HL-60 (cell line): Measurements from ENCODE around the gene GDPD5.

Experiments
- CTCF ChIP-seq: IDR thresholded peaks from one replicate; pipeline ENCODE4 v1.5.1; 2011; ENCODE audit warnings: low read length, control low read depth, inconsistent platforms; ENCODE audit not compliant: insufficient read depth
- GABPA ChIP-seq: IDR thresholded peaks from 2 replicates; pipeline ENCODE4 v1.6.1; 2012; ENCODE audit warnings: low read depth
- POLR2AphosphoS5 ChIP-seq: IDR thresholded peaks from 2 replicates; pipeline ENCODE4 v1.6.1; 2012; ENCODE audit warnings: low read depth
- REST ChIP-seq: IDR thresholded peaks from 2 replicates; pipeline ENCODE4 v1.6.1; 2012; ENCODE audit warnings: low read depth; ENCODE audit not compliant: insufficient replicate concordance

DNA sequence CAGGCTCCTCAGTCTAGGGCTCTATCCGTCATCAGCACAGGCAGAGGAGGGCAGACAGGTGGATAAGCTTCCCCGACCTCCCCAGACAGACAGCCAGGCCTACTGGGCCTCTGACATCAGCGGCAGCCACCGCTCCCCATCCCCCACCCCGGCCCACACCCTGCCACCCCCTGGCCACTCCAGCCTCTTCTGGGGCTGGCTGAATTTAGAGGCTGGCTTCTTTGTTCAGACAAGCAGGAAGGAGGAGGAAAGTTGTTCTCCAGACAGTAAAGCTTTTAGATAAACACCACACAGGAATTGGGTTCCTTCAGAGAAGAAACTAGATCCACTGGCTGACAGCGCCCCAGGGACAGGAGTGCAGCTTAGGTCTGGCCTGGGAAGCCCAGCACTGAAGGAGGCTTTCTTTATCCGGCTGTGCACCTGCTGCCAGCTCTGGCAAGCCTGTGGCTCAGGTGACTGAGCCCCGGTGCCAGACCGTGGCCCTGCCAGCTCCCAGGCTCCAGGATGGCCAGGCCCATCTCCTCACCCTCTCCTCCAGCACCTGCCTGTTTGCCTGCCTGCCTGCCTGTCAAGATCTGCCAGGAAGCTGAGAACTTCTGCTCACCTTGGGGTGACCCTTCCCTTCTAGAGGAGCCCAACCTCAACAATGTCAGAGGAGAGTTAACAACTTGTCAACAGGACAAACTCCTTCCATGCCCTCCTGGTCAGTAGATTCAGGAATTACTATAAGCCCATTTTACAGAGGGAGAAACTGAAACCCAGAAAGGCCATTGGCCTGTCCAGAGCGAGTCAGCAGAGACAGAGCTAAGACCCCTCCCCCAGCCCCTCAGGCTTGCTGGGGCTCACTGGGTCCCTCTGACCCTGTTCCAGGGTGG, 48.8 kb downstream of the GDPD5 start:
- TF ChIP-seq POLR2AphosphoS5 = no peak
- no peak for TF ChIP-seq CTCF
- TF ChIP-seq GABPA = no peak
- no peak for TF ChIP-seq REST
